ENCODE data around the gene TAF13. TPM values are rescaled to one million over a fixed set of nuclear protein-coding genes. Genes with fewer than 3 reads are reported as not detected.

TAF13 gene
- total and polyA plus RNA-seq, 9 of the 15 experiments (the other 6 are each of a cell fraction or from before 2014, with no cell fraction given), result 14.9 to 77.2 (median 38.7) TPM

- no peak overlapping the region for H3K27ac ChIP-seq (ENCODE audit: extremely low read depth, low read depth, low read length)
- H3K4me1 ChIP-seq (replicated peaks in 1 of 2; ENCODE audit: control insufficient read depth in 2 of 2, insufficient read depth in 2 of 2, low read length in 2 of 2), result peaks cover 12 to 14% of the 10 kb centered on the region in 2 experiments
- FAIRE-seq, result no peak
- no peak overlapping the region for H3K4me3 ChIP-seq
- peaks cover 17% of the 10 kb centered on the region; the same call in 2 of the 3 replicates for H3K36me3 ChIP-seq (ENCODE audit: control insufficient read depth, insufficient read depth, low read length)
- ChIA-PET POLR2A (interaction anchor here (0.5 to 1.1 kb wide), 2 partner anchors 10 to 44 kb away, joined by 3 to 4 read pairs; no protein-coding TSS in a partner anchor), CTCF (ENCODE audit: low intra/inter-chr PET ratio) (no interaction called here)
- no peak overlapping the region for H2AFZ ChIP-seq (ENCODE audit: low read depth, low read length)
- H3K9ac ChIP-seq (ENCODE audit: insufficient read depth in 1 of 2, low read depth in 2 of 2, low read length in 2 of 2), result no peak overlapping the region; a peak in 1 of 4 replicates
- no peaks in the 10 kb centered on the region for H3K27me3 ChIP-seq (ENCODE audit: control insufficient read depth in 2 of 2, insufficient read depth in 2 of 2, low read length in 2 of 2)
- no peak for DNase-seq (ENCODE audit: extremely low read depth in 1 of 4, low spot score in 3 of 4)
- intact Hi-C loops (cut with micrococcal nuclease) (loop anchor here (5.0 to 10.0 kb wide), 2 partner anchors 77 to 360 kb away; partner anchors contain the start of gene STXBP3), in situ Hi-C loops (cut with MboI) (no loop called here)
- no peaks in the 10 kb centered on the region for H4K20me1 ChIP-seq (replicated peaks; ENCODE audit: control insufficient read depth, insufficient read depth, low read length)
- no peaks in the 10 kb centered on the region for H3K9me3 ChIP-seq (replicated peaks; ENCODE audit: control insufficient read depth, insufficient read depth, low read depth, low read length)
- no peak overlapping the region for H3K4me2 ChIP-seq (ENCODE audit: insufficient read depth, low read length)
- BruUV-seq (replicated peaks), result no TSS peak
- H3K9me1 ChIP-seq (ENCODE audit: control insufficient read depth, insufficient read depth, low read length), result no peaks in the 10 kb centered on the region
- peaks cover 25% of the 10 kb centered on the region for H3K79me2 ChIP-seq (ENCODE audit: control insufficient read depth, insufficient read depth, low read length)
- 83% methylated on average over 20 of the region's 20 CpGs for WGBS (ENCODE audit: insufficient coverage, low coverage, missing lambda C conversion rate)
- ATAC-seq, result no peak
- TF ChIP-seq CEBPB (tag; IDR thresholded peaks at IDR 0.05) (peak; percentile 95), CEBPG (CRISPR knock-in tag; IDR thresholded peaks at IDR 0.05) (peak; percentile 69; the same call in 1 of the 2 replicates), CEBPG (tag; conservative IDR thresholded peaks at IDR 0.05 in 1 of 2, IDR thresholded peaks at IDR 0.05 in 1 of 2) (peak; percentile 79 to 93), ILK (tag; IDR thresholded peaks at IDR 0.05; ENCODE audit: borderline replicate concordance, low read depth) (no peak), FOXK2 (conservative IDR thresholded peaks at IDR 0.05 in 1 of 2, IDR thresholded peaks at IDR 0.05 in 1 of 2; ENCODE audit: low read depth in 2 of 2) (no peak), NFE2L1 (tag; IDR thresholded peaks at IDR 0.05; ENCODE audit: borderline replicate concordance, low read depth) (no peak), CTBP1 (IDR thresholded peaks at IDR 0.05; ENCODE audit: borderline replicate concordance) (no peak), ZNF133 (CRISPR knock-in tag; IDR thresholded peaks at IDR 0.05) (no peak), SMC3 (conservative IDR thresholded peaks at IDR 0.05; ENCODE audit: insufficient read depth, low read depth, low read length) (no peak), ZNF589 (CRISPR knock-in tag; IDR thresholded peaks at IDR 0.05; ENCODE audit: low read depth) (no peak), ZKSCAN8 (CRISPR knock-in tag; IDR thresholded peaks at IDR 0.05) (no peak), CEBPZ (IDR thresholded peaks at IDR 0.05; ENCODE audit: borderline replicate concordance, low read depth, low read length) (no peak), ZNF79 (CRISPR knock-in tag; IDR thresholded peaks at IDR 0.05; ENCODE audit: low read depth) (no peak), SIN3B (IDR thresholded peaks at IDR 0.05; ENCODE audit: low read depth) (no peak), SUPT5H (IDR thresholded peaks at IDR 0.05) (peak; percentile 30; the same call in 1 of the 2 replicates), CC2D1A (IDR thresholded peaks at IDR 0.05) (no peak), NFE2 (IDR thresholded peaks at IDR 0.05; ENCODE audit: low read depth) (no peak), HNRNPUL1 (IDR thresholded peaks at IDR 0.05; ENCODE audit: low read length) (no peak)
These were observed 28.8 kb upstream of the TAF13 start for GRCh38 chr1:109104364-109105151.
